ENCODE results near the gene HLCS.
A peak's percentile ranks its signal among the peaks of the same experiment; 100 is the strongest.

Gene HLCS

GRCh38 chr21:36800734-36801133 is 165.7 kb downstream of the HLCS start:
- no peak overlapping the region for H3K4me3 ChIP-seq (ENCODE audit: low read length)
- no peak for TF ChIP-seq CTCF (IDR thresholded peaks at IDR 0.05; ENCODE audit: insufficient read depth, low read depth, low read length, missing control alignments)
- DNase-seq (ENCODE audit: low read depth): no peak

GRCh38 chr21:36799869-36800268 is 166.6 kb downstream of the HLCS start:
- DNase-seq (ENCODE audit: low read depth): no peak

GRCh38 chr21:36798491-36798890 is 168.0 kb downstream of the HLCS start:
- TF ChIP-seq CTCF (IDR thresholded peaks at IDR 0.05; ENCODE audit: insufficient read depth, low read depth, low read length, missing control alignments): no peak
- no peak overlapping the region for H3K4me3 ChIP-seq (ENCODE audit: low read length)
- DNase-seq (ENCODE audit: low read depth): no peak

More at GRCh38 chr21:36799869-36800268, 166.6 kb downstream of the HLCS start:
- no peak for TF ChIP-seq CTCF (IDR thresholded peaks at IDR 0.05; ENCODE audit: insufficient read depth, low read depth, low read length, missing control alignments)
- H3K4me3 ChIP-seq (ENCODE audit: low read length): no peak overlapping the region

GRCh38 chr21:36796070-36796469 is 170.4 kb downstream of the HLCS start:
- no peak overlapping the region for H3K4me3 ChIP-seq (ENCODE audit: low read length)
- DNase-seq (ENCODE audit: low read depth): no peak
- TF ChIP-seq CTCF (IDR thresholded peaks at IDR 0.05; ENCODE audit: insufficient read depth, low read depth, low read length, missing control alignments): no peak

DNA sequence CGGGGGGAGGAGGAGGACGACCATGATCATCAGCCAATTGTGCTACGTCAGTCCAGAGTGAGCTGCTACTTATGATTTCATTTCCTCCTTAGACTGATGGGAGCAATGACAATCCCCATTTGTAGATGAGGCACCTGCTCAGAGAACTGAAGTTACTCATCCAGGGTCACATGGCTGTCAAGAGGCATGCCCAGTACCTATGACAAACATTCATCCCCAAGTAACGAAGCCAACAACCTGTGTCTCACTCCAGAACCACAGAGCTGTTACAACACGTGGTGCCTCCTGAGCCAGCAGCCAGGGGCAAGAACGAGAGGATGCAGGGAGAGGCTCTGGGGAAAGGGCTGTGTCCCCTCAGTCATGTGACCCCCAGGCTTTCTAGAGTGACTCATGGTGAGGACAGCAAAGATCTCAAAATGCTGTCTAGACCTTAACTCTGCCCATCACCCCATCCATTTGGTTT is 173.9 kb downstream of the HLCS start:
- H3K4me3 ChIP-seq (ENCODE audit: low read length): no peak overlapping the region
- DNase-seq (ENCODE audit: low read depth): peak; percentile 95
- no peak for TF ChIP-seq CTCF (IDR thresholded peaks at IDR 0.05; ENCODE audit: insufficient read depth, low read depth, low read length, missing control alignments)

DNA sequence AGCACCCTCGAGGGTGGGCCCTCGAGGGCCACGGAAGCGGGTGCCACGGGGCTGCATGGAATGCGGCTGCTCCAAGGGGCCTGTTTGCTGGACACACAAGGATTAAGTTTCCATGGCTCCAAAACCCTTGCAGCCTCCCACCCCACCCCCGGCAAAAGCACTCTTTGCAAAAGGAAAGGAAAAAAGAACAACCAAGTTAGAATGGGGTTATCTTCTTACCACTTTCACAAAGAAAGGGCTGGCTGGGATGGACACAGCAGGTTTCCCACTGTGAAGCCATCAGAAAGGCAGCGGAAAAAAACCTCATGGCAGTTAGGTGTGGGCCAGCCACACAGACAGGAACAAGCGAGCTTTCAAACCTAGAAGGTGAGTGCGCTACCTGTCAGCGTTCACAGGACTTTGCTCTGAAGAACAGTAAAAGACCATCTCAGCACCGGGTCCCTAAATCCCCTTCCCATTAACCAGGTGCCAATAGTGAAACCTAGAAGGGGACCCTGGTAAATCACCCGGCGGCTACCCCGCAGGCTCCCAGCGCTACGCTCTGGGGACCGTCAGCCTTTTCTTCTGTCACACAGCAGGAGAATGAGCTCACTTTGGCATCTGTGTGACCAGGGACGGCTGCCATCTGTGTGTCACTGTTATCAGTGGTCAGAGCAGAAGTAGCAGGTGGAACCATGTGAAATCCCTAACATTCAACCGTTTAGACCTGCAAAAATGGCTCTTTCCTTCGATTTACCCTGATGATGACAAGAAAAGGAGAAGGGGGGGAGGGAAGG is 174.6 kb downstream of the HLCS start:
- DNase-seq (ENCODE audit: low read depth): no peak
- TF ChIP-seq CTCF (IDR thresholded peaks at IDR 0.05; ENCODE audit: insufficient read depth, low read depth, low read length, missing control alignments): no peak
- H3K4me3 ChIP-seq (ENCODE audit: low read length): no peak overlapping the region

GRCh38 chr21:36791180-36791579 is 175.3 kb downstream of the HLCS start:
- no peak for DNase-seq (ENCODE audit: low read depth)
- no peak for TF ChIP-seq CTCF (IDR thresholded peaks at IDR 0.05; ENCODE audit: insufficient read depth, low read depth, low read length, missing control alignments)
- no peak overlapping the region for H3K4me3 ChIP-seq (ENCODE audit: low read length)

Measured in epithelial cell of esophagus (primary cell).